ENCODE results near the gene TAS1R3. TPM values are rescaled to one million over a fixed set of nuclear protein-coding genes. Genes with fewer than 3 reads are reported as not detected.
A peak's percentile ranks its signal among the peaks of the same experiment; 100 is the strongest.

Gene TAS1R3
- under 1 TPM; 0.09 to 0.35 TPM for total RNA-seq
- polyA plus RNA-seq (2013, experiment 1 of 2): 0.21 TPM
- 0.21 TPM for polyA plus RNA-seq (2013, experiment 2 of 2)
- long read RNA-seq, experiment 1: 0 reads
- long read RNA-seq, experiment 2: 0 reads
- long read RNA-seq, experiment 3: 0 reads
- long read RNA-seq, experiment 4: 0 reads

GRCh38 chr1:1331068-1331965 is at the start of gene TAS1R3:
Gene TAS1R3, plus strand, starts transcription at chr1:1331280. Its CDS starts 66 bp downstream, at chr1:1331346.
- Histone ChIP-seq H3K4me1 (ENCODE audit: control insufficient read depth, insufficient read depth, low read length) (no peaks in the 10 kb centered on the region), H3K27ac (ENCODE audit: low read depth, low read length) (peak within 1 kb of the TSS; percentile 24), H3K36me3 (ENCODE audit: control insufficient read depth, insufficient read depth, low read length) (no peaks in the 10 kb centered on the region), H3K9me3 (ENCODE audit: control insufficient read depth, low read length) (no peaks in the 10 kb centered on the region), H3K9ac (ENCODE audit: extremely low read depth, low read length, poor library complexity, severe bottlenecking) (no peak within 1 kb of the TSS), H3K4me3 (ENCODE audit: low read length) (no peak within 1 kb of the TSS), H3K27me3 (ENCODE audit: control insufficient read depth, insufficient read depth, low read length, poor library complexity, severe bottlenecking) (no peaks in the 10 kb centered on the region)
- Mint-ChIP-seq H3K4me3 (no peak within 1 kb of the TSS), H3K9me3 (no peaks in the 10 kb centered on the region), H3K36me3 (ENCODE audit: low read depth) (peaks cover 2% of the 10 kb centered on the region), H3K4me1 (no peaks in the 10 kb centered on the region), H3K27ac (no peak within 1 kb of the TSS), H3K27me3 (ENCODE audit: insufficient read depth) (no peaks in the 10 kb centered on the region)
- TF ChIP-seq, protein P1, sequence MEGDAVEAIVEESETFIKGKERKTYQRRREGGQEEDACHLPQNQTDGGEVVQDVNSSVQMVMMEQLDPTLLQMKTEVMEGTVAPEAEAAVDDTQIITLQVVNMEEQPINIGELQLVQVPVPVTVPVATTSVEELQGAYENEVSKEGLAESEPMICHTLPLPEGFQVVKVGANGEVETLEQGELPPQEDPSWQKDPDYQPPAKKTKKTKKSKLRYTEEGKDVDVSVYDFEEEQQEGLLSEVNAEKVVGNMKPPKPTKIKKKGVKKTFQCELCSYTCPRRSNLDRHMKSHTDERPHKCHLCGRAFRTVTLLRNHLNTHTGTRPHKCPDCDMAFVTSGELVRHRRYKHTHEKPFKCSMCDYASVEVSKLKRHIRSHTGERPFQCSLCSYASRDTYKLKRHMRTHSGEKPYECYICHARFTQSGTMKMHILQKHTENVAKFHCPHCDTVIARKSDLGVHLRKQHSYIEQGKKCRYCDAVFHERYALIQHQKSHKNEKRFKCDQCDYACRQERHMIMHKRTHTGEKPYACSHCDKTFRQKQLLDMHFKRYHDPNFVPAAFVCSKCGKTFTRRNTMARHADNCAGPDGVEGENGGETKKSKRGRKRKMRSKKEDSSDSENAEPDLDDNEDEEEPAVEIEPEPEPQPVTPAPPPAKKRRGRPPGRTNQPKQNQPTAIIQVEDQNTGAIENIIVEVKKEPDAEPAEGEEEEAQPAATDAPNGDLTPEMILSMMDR (conservative IDR thresholded peaks at IDR 0.05): no peak
- WGBS, 2 experiments (ENCODE audit: insufficient coverage in 1 of 2, insufficient read length in 1 of 2): 88 to 92% methylated on average over 26 to 41 of the region's 41 CpGs
- DNase-seq: no peak

GRCh38 chr1:1281533-1282321 is 49.4 kb upstream of the TAS1R3 start:
- TF ChIP-seq, protein P1 (conservative IDR thresholded peaks at IDR 0.05): no peak
- no peaks in the 10 kb centered on the region for H3K4me1 Mint-ChIP-seq
- 87 to 89% methylated on average over 14 to 26 of the region's 26 CpGs for WGBS, 2 experiments (ENCODE audit: insufficient coverage in 1 of 2, insufficient read length in 1 of 2)
- no peak overlapping the region for H3K4me3 Mint-ChIP-seq
- H3K27me3 Mint-ChIP-seq (ENCODE audit: insufficient read depth): no peaks in the 10 kb centered on the region
- no peak overlapping the region for H3K27ac ChIP-seq (ENCODE audit: low read depth, low read length)
- no peaks in the 10 kb centered on the region for H3K4me1 ChIP-seq (ENCODE audit: control insufficient read depth, insufficient read depth, low read length)
- H3K27me3 ChIP-seq (ENCODE audit: control insufficient read depth, insufficient read depth, low read length, poor library complexity, severe bottlenecking): no peaks in the 10 kb centered on the region
- H3K27ac Mint-ChIP-seq: no peak overlapping the region
- H3K9me3 ChIP-seq (ENCODE audit: control insufficient read depth, low read length): no peaks in the 10 kb centered on the region
- no peak for DNase-seq
- no peaks in the 10 kb centered on the region for H3K36me3 Mint-ChIP-seq (ENCODE audit: low read depth)
- no peak overlapping the region for H3K4me3 ChIP-seq (ENCODE audit: low read length)
- H3K36me3 ChIP-seq (ENCODE audit: control insufficient read depth, insufficient read depth, low read length): no peaks in the 10 kb centered on the region
- no peaks in the 10 kb centered on the region for H3K9me3 Mint-ChIP-seq
- H3K9ac ChIP-seq (ENCODE audit: extremely low read depth, low read length, poor library complexity, severe bottlenecking): no peak overlapping the region

DNA sequence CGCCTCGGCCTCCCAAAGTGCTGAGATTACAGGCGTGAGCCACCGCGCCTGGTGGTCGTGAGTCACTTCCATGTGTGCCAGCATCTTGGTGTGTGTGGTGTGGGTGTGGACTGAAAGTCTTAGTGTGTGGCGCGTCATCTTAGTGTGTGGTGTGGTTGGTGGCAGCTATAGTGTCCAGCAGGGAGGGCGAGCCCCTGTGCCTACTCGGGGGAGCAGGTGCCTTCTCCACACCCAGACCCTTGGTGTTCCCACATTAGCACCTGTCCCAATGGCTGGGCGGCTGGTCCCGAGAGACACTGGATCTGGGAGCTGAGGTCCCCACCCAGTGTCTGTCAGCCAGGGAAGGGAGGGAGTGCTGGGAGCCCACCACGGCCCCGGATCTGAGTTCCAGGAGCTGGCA is 48.1 kb upstream of the TAS1R3 start:
- Mint-ChIP-seq H3K27ac (no peak overlapping the region), H3K27me3 (ENCODE audit: insufficient read depth) (no peaks in the 10 kb centered on the region), H3K4me1 (no peaks in the 10 kb centered on the region), H3K4me3 (no peak overlapping the region), H3K36me3 (ENCODE audit: low read depth) (no peaks in the 10 kb centered on the region), H3K9me3 (no peaks in the 10 kb centered on the region)
- TF ChIP-seq, protein P1 (conservative IDR thresholded peaks at IDR 0.05): no peak
- no peak for DNase-seq
- no peaks in the 10 kb centered on the region for H3K27me3 ChIP-seq (ENCODE audit: control insufficient read depth, insufficient read depth, low read length, poor library complexity, severe bottlenecking)
- H3K4me3 ChIP-seq (ENCODE audit: low read length): no peak overlapping the region
- H3K4me1 ChIP-seq (ENCODE audit: control insufficient read depth, insufficient read depth, low read length): no peaks in the 10 kb centered on the region
- no peaks in the 10 kb centered on the region for H3K36me3 ChIP-seq (ENCODE audit: control insufficient read depth, insufficient read depth, low read length)
- no peaks in the 10 kb centered on the region for H3K9me3 ChIP-seq (ENCODE audit: control insufficient read depth, low read length)
- H3K9ac ChIP-seq (ENCODE audit: extremely low read depth, low read length, poor library complexity, severe bottlenecking): no peak overlapping the region
- 92 to 94% methylated on average over 8 to 14 of the region's 14 CpGs for WGBS, 2 experiments (ENCODE audit: insufficient coverage in 1 of 2, insufficient read length in 1 of 2)
- no peak overlapping the region for H3K27ac ChIP-seq (ENCODE audit: low read depth, low read length)
